Mesodermal cell (in vitro differentiated cells): ENCODE results near the gene LRRTM4.
"Not testable (repeated sequence)": the region's sequence is repeated elsewhere in the genome, so short reads cannot be mapped to it uniquely, and the experiment has no call there.

Source experiments
- H3K27ac ChIP-seq: 2 replicates; pipeline ENCODE4 v1.7.0; 2013; ENCODE audit warnings: mild to moderate bottlenecking, low read depth, low read length, moderate library complexity; ENCODE audit not compliant: severe bottlenecking
- H3K36me3 ChIP-seq: 2 replicates; pipeline ENCODE4 v1.7.1; 2013; ENCODE audit warnings: mild to moderate bottlenecking, low read length, moderate library complexity; ENCODE audit not compliant: control insufficient read depth, insufficient read depth
- H3K4me1 ChIP-seq: one replicate; pipeline ENCODE4 v1.7.1; 2013; ENCODE audit warnings: mild to moderate bottlenecking, low read length; ENCODE audit not compliant: insufficient read depth, control insufficient read depth, poor library complexity, severe bottlenecking
- H3K4me3 ChIP-seq: 2 replicates; pipeline ENCODE4 v1.7.0; 2013; ENCODE audit warnings: low read length, control low read depth, mild to moderate bottlenecking; ENCODE audit not compliant: insufficient read depth, poor library complexity, severe bottlenecking; ENCODE audit errors: extremely low read depth
- H3K9me3 ChIP-seq: 2 replicates; pipeline ENCODE4 v1.7.1; 2013; ENCODE audit warnings: mild to moderate bottlenecking, low read length, moderate library complexity; ENCODE audit not compliant: control insufficient read depth
- WGBS, 2 experiments: methylation state at CpG; one replicate each; pipeline ENCODE4 v1.1.5; 2013; ENCODE audit warnings: missing lambda C conversion rate in 2 of 2; ENCODE audit not compliant: insufficient coverage in 2 of 2; 5-methylcytosine and 5-hydroxymethylcytosine counted together

LRRTM4 gene

DNA sequence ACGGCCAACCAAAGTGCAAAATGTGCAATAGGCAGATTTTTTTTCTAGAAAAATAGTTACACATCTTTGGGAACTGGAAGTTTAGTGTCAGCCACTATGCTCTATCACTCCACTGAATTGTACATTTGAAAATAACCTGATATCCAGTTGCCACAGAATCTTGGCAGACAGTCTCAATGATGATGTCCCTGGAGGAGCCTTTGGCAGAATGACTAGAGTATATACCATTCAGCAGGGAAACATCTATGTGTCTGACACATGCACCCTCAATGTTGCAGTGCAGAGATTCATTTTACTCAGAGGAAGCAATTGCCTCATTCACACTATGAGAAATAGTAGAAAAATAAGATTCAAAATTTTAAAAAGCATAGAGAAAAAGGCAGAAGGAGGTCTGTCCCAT, 475.8 kb downstream of the LRRTM4 start:
- no peak overlapping the region for H3K4me3 ChIP-seq
- no peak overlapping the region for H3K27ac ChIP-seq
- no peaks in the 10 kb centered on the region for H3K4me1 ChIP-seq
- no CpG with 5 or more reads among the region's 1 CpG for WGBS, 2 experiments
- no peaks in the 10 kb centered on the region for H3K36me3 ChIP-seq
- H3K9me3 ChIP-seq, result no peaks in the 10 kb centered on the region

DNA sequence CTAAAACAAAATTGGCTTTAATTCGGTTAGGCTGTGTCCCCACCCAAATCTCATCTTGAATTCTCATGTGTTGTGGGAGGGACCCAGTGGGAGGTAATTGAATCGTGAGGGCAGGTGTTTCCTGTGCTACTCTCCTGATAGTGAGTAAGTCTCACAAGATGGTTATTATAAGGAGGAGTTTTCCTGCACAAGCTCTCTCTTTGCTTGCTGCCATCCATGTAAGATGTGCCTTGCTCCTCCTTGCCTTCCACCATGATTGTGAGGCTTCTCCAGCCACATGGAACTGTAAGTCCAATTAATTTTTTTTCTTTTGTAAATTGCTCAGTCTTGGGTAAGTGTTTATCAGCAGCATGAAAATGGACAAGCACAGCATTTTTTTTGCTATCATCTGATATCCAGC, 476.7 kb downstream of the LRRTM4 start:
- 100% methylated on average over 1 of the region's 2 CpGs; no CpG with 5 or more reads in 1 of the 2 experiments for WGBS, 2 experiments
- not testable (repeated sequence) for H3K9me3 ChIP-seq, H3K27ac ChIP-seq, H3K4me3 ChIP-seq, H3K36me3 ChIP-seq, H3K4me1 ChIP-seq

DNA sequence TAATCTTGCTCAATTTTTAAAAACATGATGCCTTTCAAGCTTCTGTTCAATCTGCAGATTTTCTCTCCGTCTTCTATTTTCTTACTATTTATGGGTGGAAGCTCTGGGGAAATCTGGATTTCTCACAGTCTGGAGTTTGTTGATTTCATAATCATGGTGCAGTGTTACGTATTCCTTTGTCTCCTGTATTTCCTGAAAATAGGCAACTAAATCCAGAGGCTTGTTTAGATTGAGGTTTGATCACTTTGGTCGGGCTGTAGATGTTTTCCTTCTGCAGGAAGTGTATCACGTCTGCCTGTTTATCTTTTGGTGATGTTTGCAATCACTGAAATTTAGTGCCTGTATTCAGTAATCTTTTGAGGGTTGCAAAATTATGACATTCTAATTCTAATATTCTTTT, 487.7 kb downstream of the LRRTM4 start:
- H3K27ac ChIP-seq, result no peak overlapping the region
- H3K9me3 ChIP-seq, result no peaks in the 10 kb centered on the region
- no peaks in the 10 kb centered on the region for H3K36me3 ChIP-seq
- H3K4me1 ChIP-seq, result peaks cover 6% of the 10 kb centered on the region
- WGBS, 2 experiments, result 75 to 100% methylated on average over 1 to 3 of the region's 4 CpGs
- no peak overlapping the region for H3K4me3 ChIP-seq

DNA sequence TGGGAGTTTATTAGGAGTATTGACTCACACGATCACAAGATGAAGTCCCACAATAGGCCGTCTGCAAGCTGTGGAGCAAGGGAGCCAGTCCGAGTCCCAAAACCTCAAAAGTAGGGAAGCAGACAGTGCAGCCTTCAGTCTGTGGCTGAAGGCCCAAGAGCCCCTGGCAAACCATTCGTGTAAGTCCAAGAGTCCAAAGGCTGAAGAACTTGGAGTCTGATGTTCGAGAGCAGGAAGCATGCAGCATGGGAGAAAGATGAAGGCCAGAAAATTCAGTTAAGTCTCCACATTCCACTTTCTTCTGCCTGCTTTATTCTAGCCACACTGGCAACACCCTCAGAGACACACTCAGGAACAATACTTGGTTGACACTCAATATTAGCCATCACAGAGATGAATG, 492.9 kb downstream of the LRRTM4 start:
- H3K27ac ChIP-seq, H3K4me3 ChIP-seq, H3K36me3 ChIP-seq, H3K4me1 ChIP-seq, H3K9me3 ChIP-seq: not testable (repeated sequence)
- WGBS, 2 experiments, result 92 to 95% methylated on average over 4 of the region's 5 CpGs

DNA sequence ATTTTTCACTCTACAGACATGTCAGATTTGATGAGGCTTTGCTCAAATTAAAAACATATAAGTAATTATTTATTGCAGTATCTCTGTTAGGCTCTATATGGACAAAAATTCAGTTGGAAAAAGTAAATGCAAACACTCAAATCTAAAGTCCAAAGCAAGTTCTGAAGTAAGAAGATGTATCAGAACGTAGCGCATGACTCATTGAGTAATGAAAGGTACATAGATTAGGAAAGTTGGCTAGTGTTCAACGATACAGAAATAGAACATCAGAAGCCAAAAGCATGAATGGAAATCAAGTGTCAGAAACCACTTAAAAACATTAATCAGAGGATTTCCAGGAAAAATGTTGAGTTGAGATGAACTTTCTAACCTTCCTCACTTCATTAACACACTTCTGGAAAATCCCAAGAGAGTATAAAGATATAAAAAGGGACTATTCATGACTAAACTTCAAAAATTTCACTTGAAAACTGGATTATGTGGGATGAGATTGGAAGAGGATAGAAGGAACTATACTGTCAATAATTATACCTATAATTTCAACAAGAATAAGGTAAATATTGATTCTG, 494.1 kb downstream of the LRRTM4 start:
- 94 to 100% methylated on average over 2 of the region's 3 CpGs for WGBS, 2 experiments
- H3K9me3 ChIP-seq, result no peaks in the 10 kb centered on the region

DNA sequence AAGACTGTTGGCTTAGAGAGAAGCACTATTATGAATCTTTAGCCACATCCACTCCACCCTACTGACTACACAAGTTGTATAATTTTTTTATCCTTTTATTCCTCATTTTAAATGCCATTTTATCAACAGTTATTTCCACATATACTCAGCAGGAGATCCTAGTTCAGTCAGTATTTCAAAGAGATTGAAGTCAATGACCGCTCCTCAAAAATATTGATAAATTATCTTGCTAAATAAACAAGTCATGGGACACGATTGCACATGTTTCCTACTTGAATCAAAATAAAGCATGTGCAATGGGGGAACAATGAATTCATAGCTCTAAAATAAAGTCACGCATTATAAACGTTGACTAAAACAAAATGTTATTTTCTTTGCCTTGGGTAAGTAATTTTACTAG, 496.5 kb downstream of the LRRTM4 start:
- Histone ChIP-seq H3K36me3 (no peaks in the 10 kb centered on the region), H3K27ac (no peak overlapping the region), H3K4me3 (no peak overlapping the region), H3K4me1 (no peaks in the 10 kb centered on the region), H3K9me3 (peaks cover 4% of the 10 kb centered on the region)
- no CpG with 5 or more reads among the region's 4 CpGs for WGBS, 2 experiments

More for the DNA sequence above, 494.1 kb downstream of the LRRTM4 start:
- no peak overlapping the region for H3K4me3 ChIP-seq
- H3K27ac ChIP-seq, result no peak overlapping the region
- H3K4me1 ChIP-seq, result no peaks in the 10 kb centered on the region
- H3K36me3 ChIP-seq, result no peaks in the 10 kb centered on the region

DNA sequence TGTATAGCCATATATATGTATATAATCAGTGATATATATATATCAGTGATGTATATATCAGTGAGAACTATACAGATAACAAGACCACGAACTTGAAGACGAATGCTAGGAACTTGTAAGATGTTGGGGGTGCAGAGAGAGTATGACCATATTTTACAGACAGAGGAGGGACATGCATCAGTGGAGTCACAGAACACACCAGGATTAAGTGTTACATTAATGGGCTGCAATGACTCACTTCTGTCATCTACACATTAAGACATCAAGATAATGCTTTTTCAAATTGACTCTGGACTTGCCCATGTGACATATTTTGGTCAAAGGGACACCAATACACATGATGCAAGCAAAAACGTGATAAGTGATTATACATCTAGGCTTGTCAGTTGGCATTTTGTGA, 501.0 kb downstream of the LRRTM4 start:
- H3K9me3 ChIP-seq, result peaks cover 4% of the 10 kb centered on the region
- H3K36me3 ChIP-seq, result no peaks in the 10 kb centered on the region
- no peak overlapping the region for H3K4me3 ChIP-seq
- no peak overlapping the region for H3K27ac ChIP-seq
- H3K4me1 ChIP-seq, result no peaks in the 10 kb centered on the region
- 80% methylated on average over 1 of the region's 3 CpGs; no CpG with 5 or more reads in 1 of the 2 experiments for WGBS, 2 experiments

DNA sequence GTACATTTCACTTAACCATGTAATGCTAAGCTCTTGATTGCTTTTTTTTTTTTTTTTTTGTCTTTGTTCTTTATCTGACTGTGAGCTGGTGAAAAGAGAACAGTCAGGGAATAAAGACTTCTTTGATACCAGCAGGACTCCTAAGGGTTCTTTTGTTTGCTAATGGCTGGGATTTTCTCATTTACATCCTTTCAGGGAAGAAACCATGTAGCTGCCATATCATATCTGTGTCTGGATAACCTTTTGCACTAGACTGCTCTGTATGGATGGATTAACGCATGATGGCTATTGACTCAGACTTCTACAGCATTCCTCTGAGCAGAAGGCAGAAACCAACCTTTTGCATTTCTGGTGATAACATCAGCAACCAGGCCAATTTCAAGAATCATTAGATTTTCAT, 504.0 kb downstream of the LRRTM4 start:
- Histone ChIP-seq H3K27ac (peak overlapping the region; percentile 37), H3K4me3 (no peak overlapping the region), H3K9me3 (peaks cover 4% of the 10 kb centered on the region), H3K4me1 (no peaks in the 10 kb centered on the region), H3K36me3 (no peaks in the 10 kb centered on the region)
- WGBS, 2 experiments, result 50% methylated on average over 1 of the region's 1 CpG; no CpG with 5 or more reads in 1 of the 2 experiments

DNA sequence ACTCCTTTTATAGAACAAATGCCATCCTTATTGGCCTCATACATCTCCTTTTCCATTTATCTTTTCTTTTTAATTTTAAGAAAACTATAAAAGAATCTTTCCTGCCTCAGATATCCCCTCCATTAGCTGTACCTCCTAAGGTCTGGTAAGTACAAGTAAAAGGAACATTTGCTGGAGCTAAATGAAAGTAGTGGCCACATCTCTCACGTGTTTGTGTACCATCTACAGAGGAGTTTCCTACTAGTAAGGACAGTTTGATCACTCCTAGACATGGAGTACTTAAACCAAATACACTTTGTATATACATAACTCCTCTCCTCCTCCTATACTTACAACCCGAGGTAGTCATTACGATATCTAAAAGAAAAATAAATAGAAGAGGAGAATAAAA, 504.8 kb downstream of the LRRTM4 start:
- WGBS, 2 experiments, result no CpG with 5 or more reads among the region's 3 CpGs
- Histone ChIP-seq H3K36me3 (no peaks in the 10 kb centered on the region), H3K4me1 (no peaks in the 10 kb centered on the region), H3K4me3 (no peak overlapping the region), H3K9me3 (peaks cover 4% of the 10 kb centered on the region), H3K27ac (no peak overlapping the region)

DNA sequence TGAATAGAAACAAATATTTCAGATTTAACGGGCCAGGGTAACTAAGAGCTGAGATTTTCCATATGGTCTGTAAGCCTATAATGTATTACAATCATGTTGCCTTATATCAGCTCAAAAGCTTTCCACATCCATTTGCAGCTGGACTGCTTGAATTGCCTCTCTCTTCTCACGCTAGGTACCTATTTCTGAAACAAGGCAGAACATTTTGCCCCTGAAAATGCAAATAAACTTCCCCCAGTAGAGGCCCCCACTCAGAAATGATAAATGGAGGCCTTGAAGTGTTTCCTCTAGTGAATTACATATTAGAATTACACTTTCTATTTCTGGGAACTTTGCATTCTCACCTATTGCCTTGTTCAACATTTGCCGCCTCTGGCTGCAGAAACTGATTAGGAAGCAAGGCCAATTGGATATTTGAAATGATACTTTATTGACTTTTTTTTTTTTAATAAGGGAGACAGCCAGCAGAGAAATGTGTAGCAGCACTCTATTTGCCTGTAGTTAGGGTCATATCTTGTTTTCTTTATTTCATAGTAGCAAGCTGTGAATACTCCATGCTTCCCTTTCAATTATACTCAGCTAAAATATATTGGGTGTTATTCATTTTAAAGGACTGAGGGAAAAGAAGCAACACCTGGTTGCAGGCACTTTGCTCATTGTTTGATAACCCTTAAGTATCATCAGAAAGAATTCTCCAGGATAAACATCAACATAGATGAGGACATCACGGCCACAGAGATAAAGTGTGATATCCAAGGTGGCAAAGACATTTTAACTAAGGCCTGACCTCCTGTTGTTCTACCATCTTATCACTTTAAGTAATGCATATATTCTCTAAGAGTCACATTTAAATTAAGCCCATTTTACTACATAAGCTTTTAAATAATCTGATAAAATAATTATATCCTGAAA, 505.5 kb downstream of the LRRTM4 start:
- Histone ChIP-seq H3K4me1 (no peaks in the 10 kb centered on the region), H3K27ac (no peak overlapping the region), H3K9me3 (peaks cover 2% of the 10 kb centered on the region), H3K36me3 (no peaks in the 10 kb centered on the region), H3K4me3 (no peak overlapping the region)
- 92% methylated on average over 2 of the region's 4 CpGs; no CpG with 5 or more reads in 1 of the 2 experiments for WGBS, 2 experiments

DNA sequence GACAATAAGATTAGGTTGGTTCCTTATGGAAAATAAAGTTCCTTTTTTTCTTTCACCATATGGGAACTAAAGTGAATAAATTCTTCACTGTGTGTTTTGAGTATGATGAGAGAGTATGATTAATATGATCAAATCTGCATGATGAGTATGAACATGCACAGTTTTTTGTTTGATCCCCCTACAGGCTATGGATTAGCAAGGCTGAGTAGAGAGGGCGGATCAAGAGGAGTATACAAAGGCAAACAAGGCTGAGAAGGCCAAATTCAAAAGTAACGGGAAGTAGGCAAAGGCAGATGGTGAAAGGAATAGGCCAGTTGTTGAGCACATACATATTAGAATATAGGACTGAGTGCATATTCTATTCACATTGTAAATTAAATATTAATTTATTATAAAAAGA, 508.2 kb downstream of the LRRTM4 start:
- no peaks in the 10 kb centered on the region for H3K4me1 ChIP-seq
- no peaks in the 10 kb centered on the region for H3K36me3 ChIP-seq
- 100% methylated on average over 1 to 2 of the region's 2 CpGs for WGBS, 2 experiments
- no peaks in the 10 kb centered on the region for H3K9me3 ChIP-seq
- no peak overlapping the region for H3K27ac ChIP-seq
- no peak overlapping the region for H3K4me3 ChIP-seq
